AG04449 (cell line): Measurements from ENCODE around the gene THSD4.

ENCODE experiments used
- CTCF ChIA-PET: fragments of 350-600 bp; formaldehyde crosslinking; extraction: SDS; loops from one replicate; lab custom pipeline; 2021; ENCODE audit warnings: antibody characterized with exemption; lab: Yijun Ruan, JAX
- POLR2A ChIA-PET: fragments of 400-600, 350-600 bp; formaldehyde crosslinking; extraction: SDS; loops from one replicate; lab custom pipeline; 2020; ENCODE audit warnings: antibody characterized with exemption, inconsistent platforms; lab: Yijun Ruan, JAX
- DNase-seq: peaks from one replicate; pipeline ENCODE4 v3.0.0-alpha.2; 2010; ENCODE audit warnings: low read depth, low spot score
- H3K4me3 ChIP-seq: 2 replicates; pipeline ENCODE4 v1.5.1; 2011; ENCODE audit warnings: low read depth, mild to moderate bottlenecking, control low read depth, low read length
- TF ChIP-seq, protein P1 (sequence below): IDR thresholded peaks from one replicate; pipeline ENCODE4 v1.5.1; 2011; ENCODE audit warnings: mild to moderate bottlenecking, moderate library complexity, low read length, control low read depth, inconsistent platforms; ENCODE audit not compliant: insufficient read depth; ENCODE audit errors: missing control alignments

THSD4 gene

DNA sequence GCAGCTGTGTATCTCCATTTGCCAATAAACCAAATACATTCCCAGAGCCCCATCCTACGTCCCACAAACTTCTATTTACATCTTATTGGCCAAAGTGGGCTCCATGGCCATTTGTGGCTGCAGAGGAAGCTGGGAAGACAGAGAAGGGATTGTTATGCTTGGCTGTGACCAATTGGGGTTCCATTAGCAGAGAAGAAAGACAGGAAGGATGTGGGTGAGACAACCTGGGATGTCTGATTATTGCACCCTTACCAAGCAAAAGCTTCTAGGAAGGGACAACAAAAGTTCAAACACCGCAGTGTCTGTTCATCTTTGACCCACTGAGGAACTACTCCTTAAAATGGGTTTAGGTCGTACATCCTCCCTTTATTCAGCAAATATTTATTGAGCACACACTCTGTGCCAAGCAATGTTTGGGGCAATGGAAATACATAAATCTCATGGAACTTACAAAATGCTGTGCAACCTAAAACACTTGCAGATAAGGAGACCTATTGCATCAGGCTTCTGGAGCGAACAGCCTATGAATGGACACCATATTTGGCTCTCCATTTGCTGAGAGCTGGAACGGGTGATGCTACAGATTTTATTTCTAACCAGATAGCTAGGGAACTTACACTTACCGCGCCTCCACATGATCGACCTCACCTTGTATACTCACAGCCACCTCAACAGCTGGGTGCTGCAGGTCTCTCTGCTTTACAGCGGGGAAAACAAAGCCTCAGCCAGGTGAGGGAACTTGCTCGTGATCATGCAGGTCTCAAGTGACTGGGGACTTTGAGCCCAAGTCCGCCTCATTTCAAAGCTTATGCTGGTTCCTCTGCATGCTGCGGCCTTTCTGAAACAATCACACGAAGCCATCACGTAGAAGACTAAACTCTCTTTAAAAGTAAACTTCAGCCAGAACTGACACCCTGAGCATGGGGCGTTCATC lies 673.6 kb downstream of the THSD4 start:
- TF ChIP-seq, protein P1, sequence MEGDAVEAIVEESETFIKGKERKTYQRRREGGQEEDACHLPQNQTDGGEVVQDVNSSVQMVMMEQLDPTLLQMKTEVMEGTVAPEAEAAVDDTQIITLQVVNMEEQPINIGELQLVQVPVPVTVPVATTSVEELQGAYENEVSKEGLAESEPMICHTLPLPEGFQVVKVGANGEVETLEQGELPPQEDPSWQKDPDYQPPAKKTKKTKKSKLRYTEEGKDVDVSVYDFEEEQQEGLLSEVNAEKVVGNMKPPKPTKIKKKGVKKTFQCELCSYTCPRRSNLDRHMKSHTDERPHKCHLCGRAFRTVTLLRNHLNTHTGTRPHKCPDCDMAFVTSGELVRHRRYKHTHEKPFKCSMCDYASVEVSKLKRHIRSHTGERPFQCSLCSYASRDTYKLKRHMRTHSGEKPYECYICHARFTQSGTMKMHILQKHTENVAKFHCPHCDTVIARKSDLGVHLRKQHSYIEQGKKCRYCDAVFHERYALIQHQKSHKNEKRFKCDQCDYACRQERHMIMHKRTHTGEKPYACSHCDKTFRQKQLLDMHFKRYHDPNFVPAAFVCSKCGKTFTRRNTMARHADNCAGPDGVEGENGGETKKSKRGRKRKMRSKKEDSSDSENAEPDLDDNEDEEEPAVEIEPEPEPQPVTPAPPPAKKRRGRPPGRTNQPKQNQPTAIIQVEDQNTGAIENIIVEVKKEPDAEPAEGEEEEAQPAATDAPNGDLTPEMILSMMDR, result no peak
- POLR2A ChIA-PET, result no interaction called here

DNA sequence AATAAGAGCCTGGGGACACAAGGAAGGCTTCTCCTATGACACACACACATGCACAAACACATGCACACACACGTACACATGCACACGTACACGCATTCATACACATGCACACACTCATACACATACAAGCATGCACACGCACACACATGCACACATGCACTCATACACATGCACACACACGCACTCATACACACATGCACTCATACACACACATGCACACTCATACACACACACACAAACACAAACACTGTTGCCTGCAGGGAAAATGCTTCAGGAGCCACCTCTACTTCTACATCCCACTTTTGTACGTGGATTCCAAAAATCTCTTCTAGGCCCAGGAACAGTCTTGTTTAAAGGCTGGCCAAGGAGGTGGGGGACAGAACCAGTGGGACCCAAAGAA lies 674.3 kb downstream of the THSD4 start:
- CTCF ChIA-PET, result interaction anchor here (1.1 to 6.9 kb wide), 6 partner anchors 10 to 46 kb away, joined by 3 to 45 read pairs (median 18); no protein-coding TSS in a partner anchor
- TF ChIP-seq, protein P1, result no peak
- H3K4me3 ChIP-seq, result no peak overlapping the region
- no peak for DNase-seq
- POLR2A ChIA-PET, result no interaction called here

More for the DNA sequence above, 673.6 kb downstream of the THSD4 start:
- no peak overlapping the region for H3K4me3 ChIP-seq
- DNase-seq, result no peak
- CTCF ChIA-PET, result interaction anchor here (0.7 to 6.9 kb wide), 5 partner anchors 9 to 45 kb away, joined by 3 to 45 read pairs (median 11); no protein-coding TSS in a partner anchor

DNA sequence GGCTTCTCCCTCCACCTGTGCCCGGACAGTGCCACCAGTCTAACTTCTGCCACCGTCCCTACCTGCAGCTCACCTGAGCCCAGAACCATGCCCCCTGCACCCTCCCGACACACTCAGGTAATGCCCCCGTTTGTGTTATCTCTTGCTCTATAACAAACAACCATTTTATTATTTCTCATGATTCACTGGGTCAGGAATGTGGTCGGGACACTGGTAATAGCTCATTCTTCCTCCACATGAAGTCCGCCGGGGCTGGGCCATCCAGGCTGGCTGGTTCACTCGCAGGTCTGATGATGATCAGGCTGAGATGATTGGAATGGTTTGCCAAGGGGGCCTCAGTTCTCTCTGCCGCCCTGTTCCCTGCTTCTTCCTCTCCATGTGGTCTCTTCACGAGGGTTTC lies 674.8 kb downstream of the THSD4 start:
- CTCF ChIA-PET, result interaction anchor here (1.1 to 6.9 kb wide), 6 partner anchors 10 to 46 kb away, joined by 3 to 45 read pairs (median 16); no protein-coding TSS in a partner anchor
- POLR2A ChIA-PET, result no interaction called here
- no peak for DNase-seq
- TF ChIP-seq, protein P1, result no peak
- no peak overlapping the region for H3K4me3 ChIP-seq

DNA sequence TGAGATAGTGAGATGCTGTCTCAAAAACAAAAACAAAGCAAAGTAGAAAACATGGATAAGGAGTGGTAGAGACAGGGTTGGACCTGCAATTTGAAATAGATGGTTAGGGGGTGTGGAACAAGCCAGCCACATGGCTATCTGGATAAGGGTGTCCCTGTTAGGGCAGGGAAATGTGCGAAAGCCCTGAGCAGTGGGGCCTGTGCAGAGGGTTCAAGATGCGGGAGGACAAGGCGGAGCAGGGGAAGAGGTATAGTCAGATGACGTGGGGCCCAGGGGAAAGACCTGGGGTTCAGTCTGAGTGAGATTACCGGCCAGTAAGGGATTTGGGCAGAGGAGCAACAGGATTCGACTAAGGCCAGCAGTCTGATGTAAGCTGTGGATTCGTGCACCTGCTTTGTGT lies 676.7 kb downstream of the THSD4 start:
- ChIA-PET POLR2A (no interaction called here), CTCF (interaction anchor here (1.3 to 6.9 kb wide), 5 partner anchors 10 to 364 kb away, joined by 3 to 45 read pairs (median 25); no protein-coding TSS in a partner anchor)
- H3K4me3 ChIP-seq, result no peak overlapping the region
- TF ChIP-seq, protein P1, result no peak
- DNase-seq, result no peak

- CTCF ChIA-PET, result interaction anchor here (3.3 to 6.9 kb wide), 3 partner anchors 9 to 40 kb away, joined by 25 to 45 read pairs (median 41); no protein-coding TSS in a partner anchor
- TF ChIP-seq, protein P1, result no peak
- no peak overlapping the region for H3K4me3 ChIP-seq
- POLR2A ChIA-PET, result no interaction called here
- peak; percentile 52 for DNase-seq
These were observed 677.2 kb downstream of the THSD4 start for GRCh38 chr15:71792521-71792920.

- TF ChIP-seq, protein P1, result no peak
- H3K4me3 ChIP-seq, result no peak overlapping the region
- POLR2A ChIA-PET, result no interaction called here
- CTCF ChIA-PET, result interaction anchor here (2.0 to 11.0 kb wide), 5 partner anchors 18 to 354 kb away, joined by 5 to 244 read pairs (median 38); no protein-coding TSS in a partner anchor
- no peak for DNase-seq
These were observed 683.4 kb downstream of the THSD4 start for GRCh38 chr15:71798641-71799040.
